ENCODE results near the gene PDE7B. TPM values are rescaled to one million over a fixed set of nuclear protein-coding genes. Genes with fewer than 3 reads are reported as not detected.

The PDE7B gene
- total RNA-seq, 4 donors from 2014 or later = 3.4 to 15.4 (median 9.3) TPM

GRCh38 chr6:135817035-135817434 lies 34.5 kb upstream of the PDE7B start:
- TF ChIP-seq CTCF (IDR thresholded peaks at IDR 0.05) (no peak), POLR2AphosphoS5 (IDR thresholded peaks at IDR 0.05) (no peak), EP300 (IDR thresholded peaks at IDR 0.05) (no peak), POLR2A (IDR thresholded peaks at IDR 0.05; ENCODE audit: low read depth) (no peak)
- WGBS = 88% methylated on average over 2 of the region's 2 CpGs
- Histone ChIP-seq H3K4me1 (peaks cover 0 to 3% (median 0%) of the 10 kb centered on the region in 4 donors), H3K9me3 (no peaks in the 10 kb centered on the region), H3K36me3 (no peaks in the 10 kb centered on the region), H3K27me3 (no peaks in the 10 kb centered on the region), H3K4me3 (no peak overlapping the region), H3K27ac (replicated peaks in 1 of 4) (no peak overlapping the region)
- intact Hi-C loops (cut with DNase I) = no loop called here
- no peak for DNase-seq (ENCODE audit: extremely low spot score)

GRCh38 chr6:135819665-135820064 lies 31.8 kb upstream of the PDE7B start:
- WGBS = 88% methylated on average over 2 of the region's 2 CpGs

GRCh38 chr6:135820340-135820739 lies 31.2 kb upstream of the PDE7B start:
- TF ChIP-seq EP300 (IDR thresholded peaks at IDR 0.05) (no peak), POLR2AphosphoS5 (IDR thresholded peaks at IDR 0.05) (no peak), CTCF (IDR thresholded peaks at IDR 0.05) (no peak), POLR2A (IDR thresholded peaks at IDR 0.05; ENCODE audit: low read depth) (no peak)
- H3K9me3 ChIP-seq = no peaks in the 10 kb centered on the region
- 75% methylated on average over 6 of the region's 6 CpGs for WGBS
- DNase-seq (ENCODE audit: extremely low spot score) = no peak
- no peak overlapping the region for H3K4me3 ChIP-seq
- H3K36me3 ChIP-seq = no peaks in the 10 kb centered on the region
- intact Hi-C loops (cut with DNase I) = no loop called here
- no peaks in the 10 kb centered on the region for H3K27me3 ChIP-seq
- H3K4me1 ChIP-seq = no peaks in the 10 kb centered on the region
- H3K27ac ChIP-seq (replicated peaks in 1 of 4) = no peak overlapping the region

More at GRCh38 chr6:135819665-135820064, 31.8 kb upstream of the PDE7B start:
- Histone ChIP-seq H3K27ac (replicated peaks in 1 of 4) (no peak overlapping the region), H3K36me3 (no peaks in the 10 kb centered on the region), H3K9me3 (no peaks in the 10 kb centered on the region), H3K27me3 (no peaks in the 10 kb centered on the region), H3K4me3 (no peak overlapping the region), H3K4me1 (no peaks in the 10 kb centered on the region)
- intact Hi-C loops (cut with DNase I) = no loop called here
- no peak for DNase-seq (ENCODE audit: extremely low spot score)
- TF ChIP-seq EP300 (IDR thresholded peaks at IDR 0.05) (no peak), CTCF (IDR thresholded peaks at IDR 0.05) (no peak), POLR2AphosphoS5 (IDR thresholded peaks at IDR 0.05) (no peak), POLR2A (IDR thresholded peaks at IDR 0.05; ENCODE audit: low read depth) (no peak)

GRCh38 chr6:135823851-135824250 lies 27.6 kb upstream of the PDE7B start:
- H3K9me3 ChIP-seq = no peaks in the 10 kb centered on the region

More at GRCh38 chr6:135823851-135824250, 27.6 kb upstream of the PDE7B start:
- no peak for DNase-seq (ENCODE audit: extremely low spot score)
- TF ChIP-seq POLR2A (IDR thresholded peaks at IDR 0.05; ENCODE audit: low read depth) (no peak), CTCF (IDR thresholded peaks at IDR 0.05) (no peak), EP300 (IDR thresholded peaks at IDR 0.05) (no peak), POLR2AphosphoS5 (IDR thresholded peaks at IDR 0.05) (no peak)
- Histone ChIP-seq H3K4me1 (no peaks in the 10 kb centered on the region), H3K36me3 (no peaks in the 10 kb centered on the region), H3K27me3 (no peaks in the 10 kb centered on the region), H3K27ac (replicated peaks in 1 of 4) (no peak overlapping the region), H3K4me3 (no peak overlapping the region)
- intact Hi-C loops (cut with DNase I) = no loop called here
- WGBS = 95% methylated on average over 1 of the region's 1 CpG
